ENCODE measurements around the gene SERPINB6. TPM values are rescaled to one million over a fixed set of nuclear protein-coding genes. Genes with fewer than 3 reads are reported as not detected.

Gene SERPINB6
- total RNA-seq, 1 donor from 2014 or later, result 14.0 TPM

- Mint-ChIP-seq H3K27me3 (ENCODE audit: unreplicated experiment) (peaks cover 2% of the 10 kb centered on the region), H3K36me3 (ENCODE audit: unreplicated experiment) (no peaks in the 10 kb centered on the region), H3K9me3 (ENCODE audit: unreplicated experiment) (peaks cover 4% of the 10 kb centered on the region), H3K4me1 (ENCODE audit: low read depth, unreplicated experiment) (peaks cover 6% of the 10 kb centered on the region), H3K4me3 (ENCODE audit: unreplicated experiment) (no peak overlapping the region), H3K27ac (ENCODE audit: unreplicated experiment) (no peak overlapping the region)
- DNase-seq, result no peak
- no peak for TF ChIP-seq CTCF (IDR thresholded peaks at IDR 0.05; ENCODE audit: partially characterized antibody, unreplicated experiment)
Measured at GRCh38 chr6:2951728-2952127, 19.6 kb downstream of the SERPINB6 start.

- H3K27me3 Mint-ChIP-seq (ENCODE audit: unreplicated experiment), result peaks cover 2% of the 10 kb centered on the region
- no peak for TF ChIP-seq CTCF (IDR thresholded peaks at IDR 0.05; ENCODE audit: partially characterized antibody, unreplicated experiment)
- peaks cover 4% of the 10 kb centered on the region for H3K9me3 Mint-ChIP-seq (ENCODE audit: unreplicated experiment)
- H3K4me1 Mint-ChIP-seq (ENCODE audit: low read depth, unreplicated experiment), result peaks cover 6% of the 10 kb centered on the region
- no peak for DNase-seq
- no peaks in the 10 kb centered on the region for H3K36me3 Mint-ChIP-seq (ENCODE audit: unreplicated experiment)
- no peak overlapping the region for H3K4me3 Mint-ChIP-seq (ENCODE audit: unreplicated experiment)
- no peak overlapping the region for H3K27ac Mint-ChIP-seq (ENCODE audit: unreplicated experiment)
Measured at GRCh38 chr6:2950713-2951112, 20.7 kb downstream of the SERPINB6 start.

GRCh38 chr6:2949536-2950083 lies 21.8 kb downstream of the SERPINB6 start:
- TF ChIP-seq CTCF (IDR thresholded peaks at IDR 0.05; ENCODE audit: partially characterized antibody, unreplicated experiment), result no peak
- no peak overlapping the region for H3K27ac Mint-ChIP-seq (ENCODE audit: unreplicated experiment)
- no peak overlapping the region for H3K4me3 Mint-ChIP-seq (ENCODE audit: unreplicated experiment)
- H3K9me3 Mint-ChIP-seq (ENCODE audit: unreplicated experiment), result peaks cover 4% of the 10 kb centered on the region
- H3K4me1 Mint-ChIP-seq (ENCODE audit: low read depth, unreplicated experiment), result peaks cover 6% of the 10 kb centered on the region
- peaks cover 2% of the 10 kb centered on the region for H3K27me3 Mint-ChIP-seq (ENCODE audit: unreplicated experiment)
- no peaks in the 10 kb centered on the region for H3K36me3 Mint-ChIP-seq (ENCODE audit: unreplicated experiment)
- DNase-seq, result no peak

GRCh38 chr6:2949121-2949520 lies 22.2 kb downstream of the SERPINB6 start:
- peaks cover 7% of the 10 kb centered on the region for H3K4me1 Mint-ChIP-seq (ENCODE audit: low read depth, unreplicated experiment)
- H3K4me3 Mint-ChIP-seq (ENCODE audit: unreplicated experiment), result no peak overlapping the region
- DNase-seq, result no peak
- H3K27me3 Mint-ChIP-seq (ENCODE audit: unreplicated experiment), result peaks cover 3% of the 10 kb centered on the region
- TF ChIP-seq CTCF (IDR thresholded peaks at IDR 0.05; ENCODE audit: partially characterized antibody, unreplicated experiment), result no peak
- H3K9me3 Mint-ChIP-seq (ENCODE audit: unreplicated experiment), result peaks cover 4% of the 10 kb centered on the region
- H3K27ac Mint-ChIP-seq (ENCODE audit: unreplicated experiment), result no peak overlapping the region
- H3K36me3 Mint-ChIP-seq (ENCODE audit: unreplicated experiment), result no peaks in the 10 kb centered on the region

- Mint-ChIP-seq H3K27ac (ENCODE audit: unreplicated experiment) (no peak overlapping the region), H3K36me3 (ENCODE audit: unreplicated experiment) (no peaks in the 10 kb centered on the region), H3K9me3 (ENCODE audit: unreplicated experiment) (peaks cover 4% of the 10 kb centered on the region), H3K4me3 (ENCODE audit: unreplicated experiment) (no peak overlapping the region), H3K27me3 (ENCODE audit: unreplicated experiment) (peaks cover 3% of the 10 kb centered on the region), H3K4me1 (ENCODE audit: low read depth, unreplicated experiment) (peaks cover 7% of the 10 kb centered on the region)
- no peak for TF ChIP-seq CTCF (IDR thresholded peaks at IDR 0.05; ENCODE audit: partially characterized antibody, unreplicated experiment)
- DNase-seq, result no peak
Measured at GRCh38 chr6:2948228-2949025, 22.9 kb downstream of the SERPINB6 start.

Measured in glutamatergic neuron (in vitro differentiated cells).